IMR-90 (cell line): ENCODE data around the gene FBXO4. TPM values are rescaled to one million over a fixed set of nuclear protein-coding genes. Genes with fewer than 3 reads are reported as not detected.

ENCODE experiments used
- ATAC-seq: fragments of 200-7000 bp; cut with Tn5 transposase; 2 replicates; pipeline ENCODE4 v1.9.1; 2020; ENCODE audit warnings: low read depth, mild to moderate bottlenecking, moderate library complexity
- BruUV-seq: library from RNA; stranded (reverse); fragments of 400-500 nt; replicated peaks from 2 replicates; lab custom pipeline; 2021; lab: Mats Ljungman, UMichigan
- CTCF ChIA-PET: fragments of 300-600 bp; formaldehyde crosslinking; extraction: SDS; loops from one replicate; lab custom pipeline; 2021; ENCODE audit warnings: antibody characterized with exemption; lab: Yijun Ruan, JAX
- POLR2A ChIA-PET: fragments of 300-600 bp; sonication (Branson Sonifier 250); formaldehyde crosslinking; loops from one replicate; lab custom pipeline; 2022; ENCODE audit warnings: antibody characterized with exemption; ENCODE audit not compliant: unreplicated experiment; lab: Charles Lee
- DNase-seq: peaks from one replicate; pipeline ENCODE4 v3.0.0; 2013
- H2AFZ ChIP-seq: replicated peaks from 2 replicates; pipeline ENCODE3; 2013; ENCODE audit warnings: low read length, mild to moderate bottlenecking; ENCODE audit not compliant: poor library complexity
- H2AK5ac ChIP-seq: 2 replicates; pipeline ENCODE4 v1.6.1; 2013; ENCODE audit warnings: low read depth, low read length, inconsistent platforms
- H2AK9ac ChIP-seq: replicated peaks from 2 replicates; pipeline ENCODE3; 2013; ENCODE audit warnings: mild to moderate bottlenecking, low read depth, low read length, moderate library complexity; ENCODE audit not compliant: poor library complexity
- H2BK120ac ChIP-seq: 2 replicates; pipeline ENCODE4 v1.6.1; 2013; ENCODE audit warnings: low read depth, low read length, inconsistent platforms
- H2BK15ac ChIP-seq: 3 replicates; pipeline ENCODE4 v1.6.1; 2013; ENCODE audit warnings: low read depth, low read length, inconsistent platforms
- H2BK20ac ChIP-seq: 2 replicates; pipeline ENCODE4 v1.6.1; 2013; ENCODE audit warnings: low read depth, mild to moderate bottlenecking, inconsistent platforms, low read length, moderate library complexity
- H2BK5ac ChIP-seq: 2 replicates; pipeline ENCODE4 v1.6.1; 2013; ENCODE audit warnings: mild to moderate bottlenecking, low read depth, low read length, inconsistent platforms; ENCODE audit not compliant: poor library complexity, severe bottlenecking
- H3K14ac ChIP-seq: replicated peaks from 2 replicates; pipeline ENCODE4 v1.6.1; 2013; ENCODE audit warnings: low read depth, low read length, inconsistent platforms
- H3K18ac ChIP-seq: 2 replicates; pipeline ENCODE4 v1.6.1; 2013; ENCODE audit warnings: low read depth, low read length, control low read depth
- H3K23ac ChIP-seq: 2 replicates; pipeline ENCODE4 v1.6.1; 2013; ENCODE audit warnings: low read depth, low read length, inconsistent platforms
- H3K27ac ChIP-seq: 2 replicates; pipeline ENCODE4 v1.5.1; 2013; ENCODE audit warnings: mild to moderate bottlenecking, control low read depth, low read length; ENCODE audit not compliant: insufficient read depth
- H3K27me3 ChIP-seq: 2 replicates; pipeline ENCODE4 v1.6.1; 2013; ENCODE audit warnings: low read length; ENCODE audit not compliant: control insufficient read depth, insufficient read depth
- H3K36me3 ChIP-seq: 2 replicates; pipeline ENCODE4 v1.6.1; 2013; ENCODE audit warnings: low read length, mixed read lengths; ENCODE audit not compliant: control insufficient read depth, insufficient read depth
- H3K4ac ChIP-seq: 2 replicates; pipeline ENCODE4 v1.6.1; 2013; ENCODE audit warnings: low read depth, low read length, inconsistent platforms
- H3K4me1 ChIP-seq: 2 replicates; pipeline ENCODE4 v1.6.1; 2013; ENCODE audit warnings: low read length, mixed read lengths; ENCODE audit not compliant: control insufficient read depth, insufficient read depth
- H3K4me2 ChIP-seq: 2 replicates; pipeline ENCODE4 v1.6.1; 2013; ENCODE audit warnings: low read depth, mild to moderate bottlenecking, control low read depth, low read length, moderate library complexity
- H3K4me3 ChIP-seq: 2 replicates; pipeline ENCODE4 v1.5.1; 2013; ENCODE audit warnings: low read depth, mild to moderate bottlenecking, control low read depth, low read length, moderate library complexity; ENCODE audit not compliant: insufficient read depth
- H3K56ac ChIP-seq: 2 replicates; pipeline ENCODE4 v1.6.1; 2013; ENCODE audit warnings: low read length, inconsistent platforms; ENCODE audit not compliant: insufficient read depth; ENCODE audit errors: extremely low read depth
- H3K79me1 ChIP-seq, 2 experiments: 2 replicates each; pipeline ENCODE4 v1.6.1; 2013; ENCODE audit warnings: low read length in 2 of 2, inconsistent platforms in 1 of 2, low read depth in 1 of 2
- H3K9ac ChIP-seq: 2 replicates; pipeline ENCODE4 v1.6.1; 2013; ENCODE audit warnings: low read depth, low read length, control low read depth
- H3K9me1 ChIP-seq: 2 replicates; pipeline ENCODE4 v1.6.1; 2013; ENCODE audit warnings: low read length, inconsistent platforms; ENCODE audit not compliant: insufficient read depth
- H3K9me3 ChIP-seq: 2 replicates; pipeline ENCODE4 v1.6.1; 2013; ENCODE audit warnings: low read length; ENCODE audit not compliant: control insufficient read depth, insufficient read depth
- H4K20me1 ChIP-seq: 2 replicates; pipeline ENCODE4 v1.6.1; 2013; ENCODE audit warnings: low read length, inconsistent platforms; ENCODE audit not compliant: insufficient read depth
- H4K5ac ChIP-seq: 2 replicates; pipeline ENCODE4 v1.6.1; 2013; ENCODE audit warnings: mild to moderate bottlenecking, low read depth, low read length, control low read depth
- H4K8ac ChIP-seq, 2 experiments: 2 replicates each; pipeline ENCODE4 v1.6.1; 2013; ENCODE audit warnings: low read depth in 2 of 2, low read length in 2 of 2, control low read depth in 1 of 2, inconsistent platforms in 1 of 2
- H4K91ac ChIP-seq: 2 replicates; pipeline ENCODE4 v1.6.1; 2013; ENCODE audit warnings: low read depth, low read length, inconsistent platforms; ENCODE audit not compliant: insufficient read depth
- BHLHE40 ChIP-seq: fragments of 150-350 bp; IDR thresholded peaks from 2 replicates; pipeline ENCODE4 v1.6.1; 2016; ENCODE audit warnings: mild to moderate bottlenecking, low read depth, low read length
- CEBPB ChIP-seq: IDR thresholded peaks from 2 replicates; pipeline ENCODE4 v1.6.1; 2012; ENCODE audit warnings: low read depth, low read length, improper control_type of control experiment
- CHD1 ChIP-seq: IDR thresholded peaks from 2 replicates; pipeline ENCODE4 v1.6.1; 2012; ENCODE audit warnings: low read depth, low read length, improper control_type of control experiment
- FOS ChIP-seq: fragments of 150-350 bp; IDR thresholded peaks from 2 replicates; pipeline ENCODE4 v1.6.1; 2016; ENCODE audit warnings: low read depth, low read length
- MAFK ChIP-seq: IDR thresholded peaks from 2 replicates; pipeline ENCODE4 v1.6.1; 2012; ENCODE audit warnings: low read depth, low read length, improper control_type of control experiment
- MAZ ChIP-seq: IDR thresholded peaks from 2 replicates; pipeline ENCODE4 v1.6.1; 2012; ENCODE audit warnings: low read depth, mild to moderate bottlenecking, low read length, improper control_type of control experiment, moderate library complexity, borderline replicate concordance
- MXI1 ChIP-seq: IDR thresholded peaks from 2 replicates; pipeline ENCODE4 v1.6.1; 2012; ENCODE audit warnings: low read depth, mild to moderate bottlenecking, low read length, moderate library complexity, borderline replicate concordance
- NFE2L2 ChIP-seq: fragments of 150-350 bp; IDR thresholded peaks from 2 replicates; pipeline ENCODE4 v1.6.1; 2016; ENCODE audit warnings: low read depth, mild to moderate bottlenecking, low read length
- POLR2A ChIP-seq: IDR thresholded peaks from 2 replicates; pipeline ENCODE4 v1.6.1; 2012; ENCODE audit warnings: mild to moderate bottlenecking, low read depth, low read length
- RAD21 ChIP-seq: IDR thresholded peaks from 2 replicates; pipeline ENCODE4 v1.6.1; 2012; ENCODE audit warnings: low read length, improper control_type of control experiment
- RCOR1 ChIP-seq: IDR thresholded peaks from 2 replicates; pipeline ENCODE4 v1.6.1; 2012; ENCODE audit warnings: mild to moderate bottlenecking, low read length, improper control_type of control experiment; ENCODE audit not compliant: insufficient replicate concordance
- RFX5 ChIP-seq: IDR thresholded peaks from 2 replicates; pipeline ENCODE4 v1.8.0; 2012; ENCODE audit warnings: low read depth, mild to moderate bottlenecking, low read length, moderate library complexity
- SMC3 ChIP-seq: fragments of 150-350 bp; IDR thresholded peaks from 2 replicates; pipeline ENCODE4 v1.6.1; 2016; ENCODE audit warnings: low read depth, mild to moderate bottlenecking, antibody characterized with exemption, low read length, moderate library complexity
- WGBS, 2 experiments: methylation state at CpG; one replicate each; pipeline versions ENCODE4 v1.1.5 to v1.1.7; 2013; ENCODE audit warnings: missing lambda C conversion rate in 2 of 2; ENCODE audit not compliant: insufficient read length in 1 of 2; ENCODE audit errors: extremely low coverage in 2 of 2; 5-methylcytosine and 5-hydroxymethylcytosine counted together
- dilution Hi-C: fragments of 300-500 bp; cut with HindIII; formaldehyde crosslinking; loops from one replicate; pipeline ENCODE4 v1.14.3; 2018; ENCODE audit warnings: low sequenced_read_pairs; ENCODE audit not compliant: unreplicated experiment
- in situ Hi-C: fragments of 300-500 bp; cut with MboI; formaldehyde crosslinking; loops from 3 replicates; pipeline ENCODE4 v1.14.3; 2019; ENCODE audit warnings: low sequenced_read_pairs, inconsistent platforms, mixed read lengths
- intact Hi-C: fragments of 100-400 bp; cut with micrococcal nuclease; formaldehyde crosslinking; loops from 2 replicates; pipeline ENCODE4 v1.10.0; 2022
- polyA plus RNA-seq, 3 experiments: library from polyadenylated mRNA; depleted of rRNA; stranded (reverse); fragments of >200 nt; gene quantifications; 2 replicates each; pipeline ENCODE4 v1.2.3, GENCODE V29; 2012; ENCODE audit warnings: low replicate concordance in 1 of 3
- total RNA-seq: library from RNA; depleted of rRNA; stranded (reverse); fragments of >200 nt; gene quantifications from 2 replicates; pipeline ENCODE4 v1.2.3, GENCODE V29; 2012
- TF ChIP-seq, protein P1 (sequence below): fragments of 150-350 bp; IDR thresholded peaks from 2 replicates; pipeline ENCODE4 v1.6.1; 2017; ENCODE audit warnings: mild to moderate bottlenecking, antibody characterized with exemption, low read length, low read depth
- TF ChIP-seq, protein P2 (sequence below): conservative IDR thresholded peaks from 2 replicates; pipeline ENCODE4 v1.5.1; 2012; ENCODE audit warnings: mild to moderate bottlenecking, low read depth, low read length, improper control_type of control experiment
- TF ChIP-seq, protein P3 (sequence below): fragments of 150-350 bp; IDR thresholded peaks from 2 replicates; pipeline ENCODE4 v1.6.1; 2016; ENCODE audit warnings: low read depth, mild to moderate bottlenecking, low read length, moderate library complexity, borderline replicate concordance

FBXO4 gene
- total and polyA plus RNA-seq, 2 of the 4 experiments (the other 2 are of a cell fraction) = 3.5 to 4.1 TPM

DNA sequence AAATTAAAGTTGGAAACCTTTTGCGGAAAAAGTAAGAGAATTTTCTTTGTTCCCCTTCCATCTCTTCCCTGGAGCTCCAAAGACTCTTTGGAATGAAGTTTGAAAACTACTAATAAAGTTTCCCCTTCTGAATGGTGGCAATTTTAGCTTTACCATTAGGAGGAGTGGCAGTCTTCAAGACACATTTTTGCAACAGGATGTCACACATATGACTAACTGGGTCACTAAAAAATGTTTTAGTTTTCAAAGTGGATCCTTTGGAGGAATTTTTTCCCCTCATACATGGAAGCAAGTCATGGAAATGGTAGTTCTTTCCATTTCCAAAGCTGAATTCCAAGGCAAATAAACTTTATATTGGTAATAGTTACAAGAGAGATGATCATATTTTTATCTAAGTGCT, 15.6 kb downstream of the FBXO4 start:
- H3K23ac ChIP-seq = no peak overlapping the region
- DNase-seq = no peak
- H3K56ac ChIP-seq = no peak overlapping the region
- no peak overlapping the region for H3K9ac ChIP-seq
- no peak overlapping the region for H3K4ac ChIP-seq
- no peak overlapping the region for H3K27ac ChIP-seq
- no peak overlapping the region for H3K14ac ChIP-seq
- TF ChIP-seq, protein P1, sequence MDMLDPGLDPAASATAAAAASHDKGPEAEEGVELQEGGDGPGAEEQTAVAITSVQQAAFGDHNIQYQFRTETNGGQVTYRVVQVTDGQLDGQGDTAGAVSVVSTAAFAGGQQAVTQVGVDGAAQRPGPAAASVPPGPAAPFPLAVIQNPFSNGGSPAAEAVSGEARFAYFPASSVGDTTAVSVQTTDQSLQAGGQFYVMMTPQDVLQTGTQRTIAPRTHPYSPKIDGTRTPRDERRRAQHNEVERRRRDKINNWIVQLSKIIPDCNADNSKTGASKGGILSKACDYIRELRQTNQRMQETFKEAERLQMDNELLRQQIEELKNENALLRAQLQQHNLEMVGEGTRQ = no peak
- TF ChIP-seq CEBPB (no peak), FOS (no peak), RFX5 (no peak), RCOR1 (no peak), POLR2A (no peak), MAZ (no peak), SMC3 (no peak), RAD21 (no peak), MAFK (no peak), CHD1 (no peak), BHLHE40 (no peak), NFE2L2 (no peak), MXI1 (no peak)
- TF ChIP-seq, protein P2, sequence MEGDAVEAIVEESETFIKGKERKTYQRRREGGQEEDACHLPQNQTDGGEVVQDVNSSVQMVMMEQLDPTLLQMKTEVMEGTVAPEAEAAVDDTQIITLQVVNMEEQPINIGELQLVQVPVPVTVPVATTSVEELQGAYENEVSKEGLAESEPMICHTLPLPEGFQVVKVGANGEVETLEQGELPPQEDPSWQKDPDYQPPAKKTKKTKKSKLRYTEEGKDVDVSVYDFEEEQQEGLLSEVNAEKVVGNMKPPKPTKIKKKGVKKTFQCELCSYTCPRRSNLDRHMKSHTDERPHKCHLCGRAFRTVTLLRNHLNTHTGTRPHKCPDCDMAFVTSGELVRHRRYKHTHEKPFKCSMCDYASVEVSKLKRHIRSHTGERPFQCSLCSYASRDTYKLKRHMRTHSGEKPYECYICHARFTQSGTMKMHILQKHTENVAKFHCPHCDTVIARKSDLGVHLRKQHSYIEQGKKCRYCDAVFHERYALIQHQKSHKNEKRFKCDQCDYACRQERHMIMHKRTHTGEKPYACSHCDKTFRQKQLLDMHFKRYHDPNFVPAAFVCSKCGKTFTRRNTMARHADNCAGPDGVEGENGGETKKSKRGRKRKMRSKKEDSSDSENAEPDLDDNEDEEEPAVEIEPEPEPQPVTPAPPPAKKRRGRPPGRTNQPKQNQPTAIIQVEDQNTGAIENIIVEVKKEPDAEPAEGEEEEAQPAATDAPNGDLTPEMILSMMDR = no peak
- TF ChIP-seq, protein P3, sequence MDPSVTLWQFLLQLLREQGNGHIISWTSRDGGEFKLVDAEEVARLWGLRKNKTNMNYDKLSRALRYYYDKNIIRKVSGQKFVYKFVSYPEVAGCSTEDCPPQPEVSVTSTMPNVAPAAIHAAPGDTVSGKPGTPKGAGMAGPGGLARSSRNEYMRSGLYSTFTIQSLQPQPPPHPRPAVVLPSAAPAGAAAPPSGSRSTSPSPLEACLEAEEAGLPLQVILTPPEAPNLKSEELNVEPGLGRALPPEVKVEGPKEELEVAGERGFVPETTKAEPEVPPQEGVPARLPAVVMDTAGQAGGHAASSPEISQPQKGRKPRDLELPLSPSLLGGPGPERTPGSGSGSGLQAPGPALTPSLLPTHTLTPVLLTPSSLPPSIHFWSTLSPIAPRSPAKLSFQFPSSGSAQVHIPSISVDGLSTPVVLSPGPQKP = no peak
- intact Hi-C loops = no loop called here
- H2BK15ac ChIP-seq = no peak overlapping the region
- ChIA-PET POLR2A (no interaction called here), CTCF (no interaction called here)
- H2BK120ac ChIP-seq = no peak overlapping the region
- no peak overlapping the region for H2BK20ac ChIP-seq
- H2AFZ ChIP-seq = no peak overlapping the region
- in situ Hi-C loops = no loop called here
- H3K36me3 ChIP-seq = no peaks in the 10 kb centered on the region
- dilution Hi-C loops = no loop called here
- H4K20me1 ChIP-seq = no peaks in the 10 kb centered on the region
- WGBS, 2 experiments = no CpG with 5 or more reads among the region's 1 CpG
- no peak overlapping the region for H3K18ac ChIP-seq
- H3K4me3 ChIP-seq = no peak overlapping the region
- no peak for ATAC-seq
- no TSS peak for BruUV-seq
- no peak overlapping the region for H3K4me2 ChIP-seq
- no peaks in the 10 kb centered on the region for H3K27me3 ChIP-seq
- H4K8ac ChIP-seq = no peak overlapping the region
- no peaks in the 10 kb centered on the region for H3K9me1 ChIP-seq
- no peaks in the 10 kb centered on the region for H3K79me1 ChIP-seq
- no peak overlapping the region for H2AK5ac ChIP-seq
- H2AK9ac ChIP-seq = no peak overlapping the region
- H3K9me3 ChIP-seq = no peaks in the 10 kb centered on the region
- no peak overlapping the region for H4K91ac ChIP-seq
- no peak overlapping the region for H2BK5ac ChIP-seq
- no peaks in the 10 kb centered on the region for H3K4me1 ChIP-seq
- no peak overlapping the region for H4K5ac ChIP-seq
